Trophoblast cell (in vitro differentiated cells and primary cell): Measurements from ENCODE around the gene PCSK5.

ENCODE experiments used
- DNase-seq, 2 donors: peaks; one replicate each; pipeline ENCODE4 v3.0.0-alpha.2; 2016
- H2AFZ ChIP-seq: 2 replicates; pipeline ENCODE4 v1.6.1; 2013; ENCODE audit warnings: low read length, moderate library complexity, mild to moderate bottlenecking; ENCODE audit not compliant: insufficient read depth, poor library complexity
- H2AK5ac ChIP-seq: 2 replicates; pipeline ENCODE4 v1.6.1; 2013; ENCODE audit warnings: mild to moderate bottlenecking, low read length
- H2BK120ac ChIP-seq: 2 replicates; pipeline ENCODE4 v1.6.1; 2013; ENCODE audit warnings: low read length, mild to moderate bottlenecking, moderate library complexity; ENCODE audit not compliant: insufficient read depth, poor library complexity
- H2BK12ac ChIP-seq: 2 replicates; pipeline ENCODE4 v1.6.1; 2013; ENCODE audit warnings: mild to moderate bottlenecking, low read length, moderate library complexity
- H2BK5ac ChIP-seq: 2 replicates; pipeline ENCODE4 v1.6.1; 2013; ENCODE audit warnings: low read length, low read depth, moderate library complexity, mild to moderate bottlenecking; ENCODE audit not compliant: poor library complexity
- H3K14ac ChIP-seq: 2 replicates; pipeline ENCODE4 v1.6.1; 2013; ENCODE audit warnings: mild to moderate bottlenecking, low read length
- H3K18ac ChIP-seq: 2 replicates; pipeline ENCODE4 v1.6.1; 2013; ENCODE audit warnings: mild to moderate bottlenecking, low read length
- H3K23ac ChIP-seq: 2 replicates; pipeline ENCODE4 v1.6.1; 2013; ENCODE audit warnings: low read length
- H3K27ac ChIP-seq: 2 replicates; pipeline ENCODE4 v1.5.1; 2013; ENCODE audit warnings: low read depth, mild to moderate bottlenecking, inconsistent platforms, low read length, moderate library complexity
- H3K27me3 ChIP-seq: 2 replicates; pipeline ENCODE4 v1.6.1; 2013; ENCODE audit warnings: inconsistent platforms, mild to moderate bottlenecking, low read length, moderate library complexity; ENCODE audit not compliant: insufficient read depth
- H3K36me3 ChIP-seq, 2 experiments: 1 replicate in 1 of 2; 2 replicates in 1 of 2; pipeline ENCODE4 v1.6.1; 2013; ENCODE audit warnings: low read length in 2 of 2, mild to moderate bottlenecking in 2 of 2, moderate library complexity in 1 of 2; ENCODE audit not compliant: insufficient read depth in 2 of 2, control insufficient read depth in 1 of 2
- H3K4ac ChIP-seq: 2 replicates; pipeline ENCODE4 v1.6.1; 2013; ENCODE audit warnings: low read depth, mild to moderate bottlenecking, low read length, moderate library complexity
- H3K4me1 ChIP-seq, 2 experiments: 1 replicate in 1 of 2; 2 replicates in 1 of 2; pipeline ENCODE4 v1.6.1; 2013; ENCODE audit warnings: low read length in 2 of 2, mild to moderate bottlenecking in 2 of 2, moderate library complexity in 1 of 2; ENCODE audit not compliant: insufficient read depth in 2 of 2, control insufficient read depth in 1 of 2
- H3K4me2 ChIP-seq: 2 replicates; pipeline ENCODE4 v1.6.1; 2013; ENCODE audit warnings: inconsistent platforms, mild to moderate bottlenecking, low read length, moderate library complexity
- H3K4me3 ChIP-seq: 2 replicates; pipeline ENCODE4 v1.5.1; 2013; ENCODE audit warnings: mild to moderate bottlenecking, low read depth, low read length, inconsistent platforms
- H3K79me1 ChIP-seq: one replicate; pipeline ENCODE4 v1.6.1; 2013; ENCODE audit warnings: low read length
- H3K79me2 ChIP-seq: 2 replicates; pipeline ENCODE4 v1.6.1; 2013; ENCODE audit warnings: low read length, mild to moderate bottlenecking; ENCODE audit not compliant: control insufficient read depth, insufficient read depth, poor library complexity
- H3K9ac ChIP-seq: 2 replicates; pipeline ENCODE4 v1.6.1; 2013; ENCODE audit warnings: mild to moderate bottlenecking, low read length
- H3K9me3 ChIP-seq: 2 replicates; pipeline ENCODE4 v1.6.1; 2013; ENCODE audit warnings: low read depth, mild to moderate bottlenecking, control low read depth, inconsistent platforms, low read length; ENCODE audit not compliant: insufficient read depth
- H4K12ac ChIP-seq: 2 replicates; pipeline ENCODE4 v1.6.1; 2013; ENCODE audit warnings: low read depth, mild to moderate bottlenecking, low read length, moderate library complexity
- H4K8ac ChIP-seq: 2 replicates; pipeline ENCODE4 v1.6.1; 2013; ENCODE audit warnings: low read depth, mild to moderate bottlenecking, low read length, moderate library complexity
- H4K91ac ChIP-seq: one replicate; pipeline ENCODE4 v1.6.1; 2013; ENCODE audit warnings: low read depth, mild to moderate bottlenecking, low read length, moderate library complexity
- whole genome bisulfite sequencing: extraction: QIAGEN DNeasy Blood & Tissue Kit; methylation state at CpG from one replicate; pipeline ENCODE4 v1.1.7; 2013; ENCODE audit warnings: missing lambda C conversion rate; ENCODE audit not compliant: insufficient read length, insufficient coverage; ENCODE audit errors: extremely low coverage; 5-methylcytosine and 5-hydroxymethylcytosine counted together

Gene PCSK5

GRCh38 chr9:75891771-75892215, 1.3 kb downstream of the PCSK5 start:
- H2BK120ac ChIP-seq = no peak overlapping the region
- H2AFZ ChIP-seq = no peak overlapping the region
- no peak overlapping the region for H4K91ac ChIP-seq

GRCh38 chr9:75892216-75892911, 1.9 kb downstream of the PCSK5 start:
- Histone ChIP-seq H3K23ac (no peak overlapping the region), H3K4me2 (peak overlapping the region; percentile 95), H4K91ac (no peak overlapping the region)

More at GRCh38 chr9:75891771-75892215, 1.3 kb downstream of the PCSK5 start:
- peak overlapping the region; percentile 64 for H3K9ac ChIP-seq
- no peak overlapping the region for H3K23ac ChIP-seq
- no peaks in the 10 kb centered on the region for H3K36me3 ChIP-seq
- peak overlapping the region; percentile 17 for H3K18ac ChIP-seq
- H3K9me3 ChIP-seq = no peaks in the 10 kb centered on the region
- no peak overlapping the region for H4K8ac ChIP-seq
- H4K12ac ChIP-seq = no peak overlapping the region
- H3K4ac ChIP-seq = peak overlapping the region; percentile 16
- H3K4me3 ChIP-seq = peak overlapping the region; percentile 90
- no peak overlapping the region for H2BK5ac ChIP-seq
- H3K79me1 ChIP-seq = peaks cover 12% of the 10 kb centered on the region
- H2AK5ac ChIP-seq = no peak overlapping the region
- no peak for DNase-seq
- H3K79me2 ChIP-seq = peaks cover 6% of the 10 kb centered on the region
- no CpG with 5 or more reads among the region's 32 CpGs for WGBS
- H3K4me1 ChIP-seq = peaks cover 3 to 7% of the 10 kb centered on the region in 2 experiments
- H3K27ac ChIP-seq = no peak overlapping the region
- no peak overlapping the region for H2BK12ac ChIP-seq
- no peaks in the 10 kb centered on the region for H3K27me3 ChIP-seq
- peak overlapping the region; percentile 95 for H3K4me2 ChIP-seq
- H3K14ac ChIP-seq = no peak overlapping the region

DNA sequence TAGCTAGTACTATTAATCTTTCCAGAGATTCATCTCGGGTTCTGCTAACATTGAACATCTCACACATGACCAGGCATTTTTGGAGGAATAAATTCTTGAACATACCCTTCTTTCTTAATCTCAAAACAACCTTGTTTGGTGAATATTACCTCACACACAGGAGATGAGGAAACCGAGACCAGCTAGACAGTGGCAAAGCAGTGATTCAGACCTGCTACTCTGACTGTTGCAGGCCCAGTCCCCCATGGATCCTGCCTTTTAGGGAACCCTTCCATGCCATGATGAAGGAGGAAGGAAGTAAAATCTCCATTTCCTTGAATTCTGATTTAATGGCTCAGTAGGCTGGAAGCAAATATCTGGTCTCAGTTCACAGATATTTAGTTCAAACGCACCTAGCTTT, 2.6 kb downstream of the PCSK5 start:
- Histone ChIP-seq H3K4ac (no peak overlapping the region), H2AK5ac (no peak overlapping the region), H3K4me3 (no peak overlapping the region), H2BK5ac (no peak overlapping the region), H3K27me3 (no peaks in the 10 kb centered on the region), H2BK120ac (no peak overlapping the region), H3K36me3 (no peaks in the 10 kb centered on the region), H3K79me1 (peaks cover 12% of the 10 kb centered on the region), H3K4me2 (peak overlapping the region; percentile 95), H3K27ac (no peak overlapping the region), H4K12ac (no peak overlapping the region), H3K14ac (no peak overlapping the region), H4K91ac (no peak overlapping the region), H4K8ac (no peak overlapping the region), H2BK12ac (no peak overlapping the region), H3K9me3 (no peaks in the 10 kb centered on the region), H2AFZ (no peak overlapping the region), H3K9ac (no peak overlapping the region), H3K23ac (no peak overlapping the region), H3K79me2 (peaks cover 6% of the 10 kb centered on the region), H3K18ac (no peak overlapping the region), H3K4me1 (peaks cover 3 to 11% of the 10 kb centered on the region in 2 experiments)
- DNase-seq = no peak
- no CpG with 5 or more reads among the region's 3 CpGs for WGBS

More at GRCh38 chr9:75892216-75892911, 1.9 kb downstream of the PCSK5 start:
- Histone ChIP-seq H3K9ac (peak overlapping the region; percentile 64), H2BK12ac (no peak overlapping the region), H3K9me3 (no peaks in the 10 kb centered on the region), H3K14ac (no peak overlapping the region), H3K4me1 (peaks cover 3 to 10% of the 10 kb centered on the region in 2 experiments), H3K18ac (no peak overlapping the region), H3K4ac (no peak overlapping the region), H2BK5ac (no peak overlapping the region), H3K79me1 (peaks cover 12% of the 10 kb centered on the region), H4K12ac (no peak overlapping the region), H3K27ac (no peak overlapping the region), H2AFZ (peak overlapping the region; percentile 18), H3K36me3 (no peaks in the 10 kb centered on the region), H3K27me3 (no peaks in the 10 kb centered on the region), H3K79me2 (peaks cover 6% of the 10 kb centered on the region), H3K4me3 (peak overlapping the region; percentile 90), H4K8ac (no peak overlapping the region), H2AK5ac (no peak overlapping the region), H2BK120ac (no peak overlapping the region)
- no CpG with 5 or more reads among the region's 31 CpGs for WGBS
- peak in 1 of 2 donors; percentile 34 for DNase-seq

GRCh38 chr9:75894566-75894965, 4.1 kb downstream of the PCSK5 start:
- Histone ChIP-seq H3K36me3 (peaks cover 0 to 2% of the 10 kb centered on the region in 2 experiments), H3K9me3 (no peaks in the 10 kb centered on the region), H3K27me3 (no peaks in the 10 kb centered on the region), H2BK12ac (no peak overlapping the region), H3K9ac (no peak overlapping the region), H3K18ac (no peak overlapping the region), H3K79me1 (peaks cover 12% of the 10 kb centered on the region), H3K4me1 (peaks cover 3 to 11% of the 10 kb centered on the region in 2 experiments), H3K27ac (no peak overlapping the region), H3K23ac (no peak overlapping the region), H3K4ac (no peak overlapping the region), H3K14ac (no peak overlapping the region), H3K4me3 (no peak overlapping the region), H2BK5ac (no peak overlapping the region), H3K79me2 (peaks cover 6% of the 10 kb centered on the region), H4K91ac (no peak overlapping the region), H2BK120ac (no peak overlapping the region), H3K4me2 (no peak overlapping the region), H4K8ac (no peak overlapping the region), H2AFZ (no peak overlapping the region), H4K12ac (no peak overlapping the region), H2AK5ac (no peak overlapping the region)
- WGBS = no CpG with 5 or more reads among the region's 3 CpGs
- no peak for DNase-seq
